Measurements from ENCODE around the gene GABRP.

DNA sequence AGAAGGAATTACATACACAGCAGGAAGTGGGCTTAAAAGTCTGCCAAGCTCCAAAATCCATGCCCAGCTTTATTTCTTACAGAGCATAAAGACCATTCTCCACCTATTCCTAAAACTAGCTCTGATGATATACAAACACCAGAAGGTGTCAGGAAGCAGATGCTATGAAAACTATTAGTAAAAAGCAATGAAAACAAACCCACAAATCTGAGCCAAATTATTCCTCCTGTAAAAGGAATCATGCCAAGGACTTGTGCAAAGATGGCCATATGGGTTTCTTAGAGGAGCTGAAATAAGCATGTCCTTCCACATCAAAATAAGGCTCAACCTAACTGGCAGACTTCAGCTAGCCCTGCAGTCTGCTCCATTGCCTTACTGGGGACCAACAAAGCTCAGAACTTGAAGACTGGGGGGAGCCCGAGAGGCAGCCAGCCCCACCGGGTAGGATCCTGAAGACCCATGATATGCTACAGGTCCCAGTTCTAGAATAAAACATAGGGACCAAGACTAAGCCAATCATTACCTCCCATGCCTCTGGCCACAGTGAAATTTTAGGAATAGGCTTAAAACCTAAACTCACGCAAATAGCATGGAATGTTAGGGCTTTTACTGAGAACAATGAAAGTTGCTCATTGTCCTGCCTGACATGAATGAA is 42.8 kb upstream of the GABRP start:
- no peak for TF ChIP-seq POLR2AphosphoS5 (IDR thresholded peaks at IDR 0.05; ENCODE audit: low read depth, low read length)
- TF ChIP-seq, protein P1, sequence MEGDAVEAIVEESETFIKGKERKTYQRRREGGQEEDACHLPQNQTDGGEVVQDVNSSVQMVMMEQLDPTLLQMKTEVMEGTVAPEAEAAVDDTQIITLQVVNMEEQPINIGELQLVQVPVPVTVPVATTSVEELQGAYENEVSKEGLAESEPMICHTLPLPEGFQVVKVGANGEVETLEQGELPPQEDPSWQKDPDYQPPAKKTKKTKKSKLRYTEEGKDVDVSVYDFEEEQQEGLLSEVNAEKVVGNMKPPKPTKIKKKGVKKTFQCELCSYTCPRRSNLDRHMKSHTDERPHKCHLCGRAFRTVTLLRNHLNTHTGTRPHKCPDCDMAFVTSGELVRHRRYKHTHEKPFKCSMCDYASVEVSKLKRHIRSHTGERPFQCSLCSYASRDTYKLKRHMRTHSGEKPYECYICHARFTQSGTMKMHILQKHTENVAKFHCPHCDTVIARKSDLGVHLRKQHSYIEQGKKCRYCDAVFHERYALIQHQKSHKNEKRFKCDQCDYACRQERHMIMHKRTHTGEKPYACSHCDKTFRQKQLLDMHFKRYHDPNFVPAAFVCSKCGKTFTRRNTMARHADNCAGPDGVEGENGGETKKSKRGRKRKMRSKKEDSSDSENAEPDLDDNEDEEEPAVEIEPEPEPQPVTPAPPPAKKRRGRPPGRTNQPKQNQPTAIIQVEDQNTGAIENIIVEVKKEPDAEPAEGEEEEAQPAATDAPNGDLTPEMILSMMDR (IDR thresholded peaks at IDR 0.05), result no peak
- TF ChIP-seq TCF7L2 (IDR thresholded peaks at IDR 0.05; ENCODE audit: low read depth, low read length), result no peak
- TF ChIP-seq, protein P2, sequence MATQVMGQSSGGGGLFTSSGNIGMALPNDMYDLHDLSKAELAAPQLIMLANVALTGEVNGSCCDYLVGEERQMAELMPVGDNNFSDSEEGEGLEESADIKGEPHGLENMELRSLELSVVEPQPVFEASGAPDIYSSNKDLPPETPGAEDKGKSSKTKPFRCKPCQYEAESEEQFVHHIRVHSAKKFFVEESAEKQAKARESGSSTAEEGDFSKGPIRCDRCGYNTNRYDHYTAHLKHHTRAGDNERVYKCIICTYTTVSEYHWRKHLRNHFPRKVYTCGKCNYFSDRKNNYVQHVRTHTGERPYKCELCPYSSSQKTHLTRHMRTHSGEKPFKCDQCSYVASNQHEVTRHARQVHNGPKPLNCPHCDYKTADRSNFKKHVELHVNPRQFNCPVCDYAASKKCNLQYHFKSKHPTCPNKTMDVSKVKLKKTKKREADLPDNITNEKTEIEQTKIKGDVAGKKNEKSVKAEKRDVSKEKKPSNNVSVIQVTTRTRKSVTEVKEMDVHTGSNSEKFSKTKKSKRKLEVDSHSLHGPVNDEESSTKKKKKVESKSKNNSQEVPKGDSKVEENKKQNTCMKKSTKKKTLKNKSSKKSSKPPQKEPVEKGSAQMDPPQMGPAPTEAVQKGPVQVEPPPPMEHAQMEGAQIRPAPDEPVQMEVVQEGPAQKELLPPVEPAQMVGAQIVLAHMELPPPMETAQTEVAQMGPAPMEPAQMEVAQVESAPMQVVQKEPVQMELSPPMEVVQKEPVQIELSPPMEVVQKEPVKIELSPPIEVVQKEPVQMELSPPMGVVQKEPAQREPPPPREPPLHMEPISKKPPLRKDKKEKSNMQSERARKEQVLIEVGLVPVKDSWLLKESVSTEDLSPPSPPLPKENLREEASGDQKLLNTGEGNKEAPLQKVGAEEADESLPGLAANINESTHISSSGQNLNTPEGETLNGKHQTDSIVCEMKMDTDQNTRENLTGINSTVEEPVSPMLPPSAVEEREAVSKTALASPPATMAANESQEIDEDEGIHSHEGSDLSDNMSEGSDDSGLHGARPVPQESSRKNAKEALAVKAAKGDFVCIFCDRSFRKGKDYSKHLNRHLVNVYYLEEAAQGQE (IDR thresholded peaks at IDR 0.05; ENCODE audit: insufficient read depth in 1 of 2, low read depth in 2 of 2, low read length in 1 of 2), result no peak

Data from Panc1 (cell line).